ENCODE data around the gene CDKL2.

- TF ChIP-seq CTCF (IDR thresholded peaks at IDR 0.05): no peak
- no peak for TF ChIP-seq EZH2 (IDR thresholded peaks at IDR 0.05; ENCODE audit: borderline replicate concordance, insufficient read depth, low read depth, low read length, poor library complexity, severe bottlenecking)
Observed at GRCh38 chr4:75675004-75675531, 44.7 kb upstream of the CDKL2 start.

Data from B cell (primary cell).